MCF 10A (cell line): ENCODE data around the gene TCEAL3. TPM values are rescaled to one million over a fixed set of nuclear protein-coding genes. Genes with fewer than 3 reads are reported as not detected.

ENCODE experiments used
- BruUV-seq: library from RNA; stranded (reverse); fragments of 400-500 nt; replicated peaks from 2 replicates; lab custom pipeline; 2021; lab: Mats Ljungman, UMichigan
- CTCF ChIA-PET: fragments of 300-600 bp; sonication (Branson Sonifier 250); formaldehyde crosslinking; extraction: SDS; loops from one replicate; lab custom pipeline; 2021; ENCODE audit warnings: antibody characterized with exemption, inconsistent platforms; lab: Yijun Ruan, JAX
- POLR2A ChIA-PET: fragments of 300-600, 350-650 bp; sonication (Branson Sonifier 250); formaldehyde crosslinking; extraction: SDS; loops from one replicate; lab custom pipeline; 2020; ENCODE audit warnings: antibody characterized with exemption, inconsistent platforms; lab: Yijun Ruan, JAX
- DNase-seq: peaks from one replicate; pipeline ENCODE4 v3.0.0-alpha.2; 2018; ENCODE audit not compliant: unreplicated experiment
- H3K27ac Mint-ChIP-seq: one replicate; pipeline ENCODE4 v1.8.0; 2022; ENCODE audit warnings: mild to moderate bottlenecking, low read depth, mixed read lengths; ENCODE audit not compliant: unreplicated experiment
- H3K27me3 Mint-ChIP-seq: one replicate; pipeline ENCODE4 v1.8.0; 2022; ENCODE audit warnings: mixed read lengths; ENCODE audit not compliant: insufficient read depth, unreplicated experiment
- H3K36me3 Mint-ChIP-seq: one replicate; pipeline ENCODE4 v1.8.0; 2022; ENCODE audit warnings: mild to moderate bottlenecking, moderate library complexity, mixed read lengths; ENCODE audit not compliant: insufficient read depth, unreplicated experiment
- H3K4me1 Mint-ChIP-seq: one replicate; pipeline ENCODE4 v1.8.0; 2022; ENCODE audit warnings: mixed read lengths; ENCODE audit not compliant: insufficient read depth, unreplicated experiment
- H3K4me3 Mint-ChIP-seq: one replicate; pipeline ENCODE4 v1.8.0; 2022; ENCODE audit warnings: mild to moderate bottlenecking, moderate library complexity, mixed read lengths; ENCODE audit not compliant: unreplicated experiment
- H3K9me3 Mint-ChIP-seq: one replicate; pipeline ENCODE4 v1.8.0; 2022; ENCODE audit warnings: mixed read lengths; ENCODE audit not compliant: unreplicated experiment
- CTCF ChIP-seq: fragments of 200-600 bp; IDR thresholded peaks from one replicate; pipeline ENCODE4 v1.8.0; 2022; ENCODE audit warnings: antibody characterized with exemption, mild to moderate bottlenecking; ENCODE audit not compliant: unreplicated experiment
- intact Hi-C: fragments of 100-400 bp; cut with micrococcal nuclease; formaldehyde crosslinking; loops from 2 replicates; pipeline ENCODE4 v1.14.1; 2022
- total RNA-seq: library from RNA; stranded (reverse); gene quantifications from 2 replicates; pipeline ENCODE4 v1.2.3, GENCODE V29; 2022

Gene TCEAL3
- total RNA-seq, 1 experiment from 2014 or later: 15.1 TPM

- peaks cover 6% of the 10 kb centered on the region for H3K36me3 Mint-ChIP-seq
- POLR2A ChIA-PET: interaction anchor here (1.0 kb wide), 1 partner anchor 9 kb away, joined by 3 read pairs; no protein-coding TSS in a partner anchor
- CTCF ChIA-PET: interaction anchor here (0.7 kb wide), 1 partner anchor 83 kb away, joined by 3 read pairs; no protein-coding TSS in a partner anchor
- H3K4me1 Mint-ChIP-seq: peaks cover 29% of the 10 kb centered on the region
- H3K9me3 Mint-ChIP-seq: peaks cover 7% of the 10 kb centered on the region
- TF ChIP-seq CTCF: no peak
- H3K27me3 Mint-ChIP-seq: peaks cover 64% of the 10 kb centered on the region
- intact Hi-C loops: no loop called here
- H3K4me3 Mint-ChIP-seq: no peak overlapping the region
- BruUV-seq: no TSS peak
- no peak for DNase-seq
- H3K27ac Mint-ChIP-seq: no peak overlapping the region
Observed at GRCh38 chrX:103613362-103613890, 5.7 kb downstream of the TCEAL3 start.

GRCh38 chrX:103614999-103615398 lies 7.2 kb downstream of the TCEAL3 start:
- Mint-ChIP-seq H3K27me3 (peaks cover 64% of the 10 kb centered on the region), H3K4me1 (peaks cover 29% of the 10 kb centered on the region), H3K9me3 (peaks cover 7% of the 10 kb centered on the region), H3K36me3 (peaks cover 6% of the 10 kb centered on the region), H3K27ac (no peak overlapping the region), H3K4me3 (no peak overlapping the region)
- intact Hi-C loops: no loop called here
- peak; percentile 18 for DNase-seq
- CTCF ChIA-PET: interaction anchor here (0.7 kb wide), 1 partner anchor 125 kb away, joined by 3 read pairs; no protein-coding TSS in a partner anchor
- no peak for TF ChIP-seq CTCF
- POLR2A ChIA-PET: interaction anchor here (0.5 to 0.9 kb wide), 3 partner anchors 15 to 77 kb away, joined by 3 to 4 read pairs (median 4); partner anchors contain the start of gene MORF4L2
- BruUV-seq: no TSS peak

GRCh38 chrX:103615781-103616371 lies 8.1 kb downstream of the TCEAL3 start:
- ChIA-PET CTCF (interaction anchor here (0.7 to 1.3 kb wide), 2 partner anchors 14 to 126 kb away, joined by 3 to 4 read pairs; no protein-coding TSS in a partner anchor), POLR2A (interaction anchor here (0.8 to 1.4 kb wide), 4 partner anchors 10 to 78 kb away, joined by 3 to 4 read pairs (median 4); partner anchors contain the start of gene TCEAL1)
- Mint-ChIP-seq H3K4me1 (peaks cover 29% of the 10 kb centered on the region), H3K27me3 (peaks cover 58% of the 10 kb centered on the region), H3K27ac (no peak overlapping the region), H3K36me3 (peaks cover 10% of the 10 kb centered on the region), H3K4me3 (no peak overlapping the region), H3K9me3 (peaks cover 7% of the 10 kb centered on the region)
- BruUV-seq: no TSS peak
- intact Hi-C loops: no loop called here
- TF ChIP-seq CTCF: no peak
- DNase-seq: no peak

- H3K36me3 Mint-ChIP-seq: peaks cover 15% of the 10 kb centered on the region
- H3K27me3 Mint-ChIP-seq: peaks cover 57% of the 10 kb centered on the region
- intact Hi-C loops: no loop called here
- no TSS peak for BruUV-seq
- H3K9me3 Mint-ChIP-seq: peaks cover 7% of the 10 kb centered on the region
- POLR2A ChIA-PET: interaction anchor here (0.8 to 1.4 kb wide), 3 partner anchors 9 to 12 kb away, joined by 3 to 4 read pairs (median 3); partner anchors contain the start of gene TCEAL1
- H3K4me3 Mint-ChIP-seq: no peak overlapping the region
- no peak for DNase-seq
- H3K27ac Mint-ChIP-seq: no peak overlapping the region
- no peak for TF ChIP-seq CTCF
- H3K4me1 Mint-ChIP-seq: peaks cover 29% of the 10 kb centered on the region
- CTCF ChIA-PET: interaction anchor here (0.6 to 1.3 kb wide), 4 partner anchors 9 to 549 kb away, joined by 3 to 4 read pairs (median 3); no protein-coding TSS in a partner anchor
Observed at GRCh38 chrX:103616676-103617186, 9.0 kb downstream of the TCEAL3 start.
